ENCODE data around the gene MB. TPM values are rescaled to one million over a fixed set of nuclear protein-coding genes. Genes with fewer than 3 reads are reported as not detected.

MB gene
- total RNA-seq, 1 experiment from 2014 or later: 0.77 TPM

DNA sequence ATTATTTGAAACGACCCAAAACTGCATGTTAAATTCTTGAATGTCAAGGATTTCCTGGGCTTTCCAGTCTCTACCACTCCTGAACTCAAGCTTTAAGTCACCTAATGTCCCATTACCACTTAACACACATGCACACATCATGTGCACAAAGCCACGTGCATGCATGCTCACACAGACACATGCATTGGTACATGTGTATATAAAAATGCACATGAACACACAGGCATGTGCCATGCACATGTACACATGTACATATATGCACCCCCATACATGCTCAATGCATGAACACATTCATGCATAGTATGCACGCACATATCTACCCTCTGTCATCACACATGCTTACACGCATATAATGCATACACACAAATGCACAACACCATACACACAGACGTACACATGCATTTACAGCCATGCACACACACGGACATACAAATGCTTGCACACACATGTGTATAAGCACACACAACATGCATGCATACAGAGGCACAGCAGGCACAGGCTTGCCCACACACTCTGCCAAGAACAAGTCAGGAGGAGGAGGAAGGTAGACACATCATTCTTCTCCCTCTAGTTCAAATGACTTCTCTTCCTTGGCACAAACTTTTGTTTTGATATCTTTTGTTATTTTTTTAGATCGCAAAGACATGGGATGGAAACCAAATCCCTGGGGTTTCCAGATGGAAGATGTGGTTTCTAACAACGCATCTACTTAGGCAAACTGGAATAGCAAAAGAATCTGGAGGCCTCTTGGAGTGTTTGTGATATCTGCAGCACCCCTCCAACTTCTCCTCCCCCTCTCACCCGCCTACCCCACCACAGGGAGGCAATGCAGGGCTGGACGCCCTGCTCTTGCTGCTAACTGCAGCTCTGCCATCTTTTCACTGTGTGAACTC lies 51.9 kb downstream of the MB start:
- Histone ChIP-seq H3K4me1 (peaks cover 11% of the 10 kb centered on the region), H3K36me3 (ENCODE audit: control insufficient read depth, insufficient read depth, low read length) (no peaks in the 10 kb centered on the region), H3K9me3 (no peaks in the 10 kb centered on the region), H3K4me3 (ENCODE audit: low read depth, low read length) (no peak overlapping the region), H3K27me3 (replicated peaks; ENCODE audit: control insufficient read depth, insufficient read depth, low read length) (no peaks in the 10 kb centered on the region; the same call in 1 of the 2 replicates)
- H3K36me3 Mint-ChIP-seq (ENCODE audit: insufficient read depth, unreplicated experiment): no peaks in the 10 kb centered on the region
- no TSS peak for BruUV-seq (replicated peaks)
- DNase-seq: no peak
- intact Hi-C loops (cut with micrococcal nuclease; ENCODE audit: unreplicated experiment): no loop called here
- TF ChIP-seq, protein P1, sequence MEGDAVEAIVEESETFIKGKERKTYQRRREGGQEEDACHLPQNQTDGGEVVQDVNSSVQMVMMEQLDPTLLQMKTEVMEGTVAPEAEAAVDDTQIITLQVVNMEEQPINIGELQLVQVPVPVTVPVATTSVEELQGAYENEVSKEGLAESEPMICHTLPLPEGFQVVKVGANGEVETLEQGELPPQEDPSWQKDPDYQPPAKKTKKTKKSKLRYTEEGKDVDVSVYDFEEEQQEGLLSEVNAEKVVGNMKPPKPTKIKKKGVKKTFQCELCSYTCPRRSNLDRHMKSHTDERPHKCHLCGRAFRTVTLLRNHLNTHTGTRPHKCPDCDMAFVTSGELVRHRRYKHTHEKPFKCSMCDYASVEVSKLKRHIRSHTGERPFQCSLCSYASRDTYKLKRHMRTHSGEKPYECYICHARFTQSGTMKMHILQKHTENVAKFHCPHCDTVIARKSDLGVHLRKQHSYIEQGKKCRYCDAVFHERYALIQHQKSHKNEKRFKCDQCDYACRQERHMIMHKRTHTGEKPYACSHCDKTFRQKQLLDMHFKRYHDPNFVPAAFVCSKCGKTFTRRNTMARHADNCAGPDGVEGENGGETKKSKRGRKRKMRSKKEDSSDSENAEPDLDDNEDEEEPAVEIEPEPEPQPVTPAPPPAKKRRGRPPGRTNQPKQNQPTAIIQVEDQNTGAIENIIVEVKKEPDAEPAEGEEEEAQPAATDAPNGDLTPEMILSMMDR (IDR thresholded peaks at IDR 0.05; ENCODE audit: insufficient read depth in 1 of 2, low read depth in 1 of 2, low read length in 1 of 2, severe bottlenecking in 1 of 2, unreplicated experiment in 1 of 2): no peak
- no peaks in the 10 kb centered on the region for H3K9me3 Mint-ChIP-seq (ENCODE audit: unreplicated experiment)
- ChIA-PET CTCF (no interaction called here), POLR2A (no interaction called here)
- peaks cover 25% of the 10 kb centered on the region for H3K4me1 Mint-ChIP-seq (ENCODE audit: low read depth, unreplicated experiment)
- H3K27me3 Mint-ChIP-seq (ENCODE audit: insufficient read depth, unreplicated experiment): no peaks in the 10 kb centered on the region
- H3K4me3 Mint-ChIP-seq (ENCODE audit: unreplicated experiment): no peak overlapping the region
- H3K27ac Mint-ChIP-seq (ENCODE audit: unreplicated experiment): no peak overlapping the region

DNA sequence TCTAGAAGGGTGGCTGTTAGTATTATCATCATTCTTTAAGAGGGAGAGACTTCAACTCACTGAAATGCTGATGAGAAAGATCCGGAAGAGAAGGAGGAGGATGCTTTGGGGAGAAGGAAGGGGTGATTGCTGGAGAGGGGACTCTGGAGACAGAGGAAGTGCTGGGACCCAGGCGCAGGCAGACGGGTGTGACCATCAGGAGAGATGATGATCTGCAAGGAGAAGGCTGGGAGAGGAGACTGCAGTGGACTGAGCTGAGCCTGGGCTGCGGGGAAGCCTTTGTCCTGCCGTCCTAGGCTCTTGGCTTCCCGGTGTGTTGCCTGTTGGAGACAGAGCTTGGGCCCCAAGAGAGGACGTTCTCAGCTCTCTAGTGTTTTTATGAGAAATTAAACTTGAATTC lies 53.9 kb downstream of the MB start:
- ChIA-PET CTCF (no interaction called here), POLR2A (no interaction called here)
- Histone ChIP-seq H3K4me3 (ENCODE audit: low read depth, low read length) (no peak overlapping the region), H3K9me3 (no peaks in the 10 kb centered on the region), H3K36me3 (ENCODE audit: control insufficient read depth, insufficient read depth, low read length) (no peaks in the 10 kb centered on the region), H3K4me1 (peaks cover 11% of the 10 kb centered on the region), H3K27me3 (replicated peaks; ENCODE audit: control insufficient read depth, insufficient read depth, low read length) (no peaks in the 10 kb centered on the region; the same call in 1 of the 2 replicates)
- BruUV-seq (replicated peaks): no TSS peak
- Mint-ChIP-seq H3K36me3 (ENCODE audit: insufficient read depth, unreplicated experiment) (no peaks in the 10 kb centered on the region), H3K4me1 (ENCODE audit: low read depth, unreplicated experiment) (peaks cover 13% of the 10 kb centered on the region), H3K27ac (ENCODE audit: unreplicated experiment) (no peak overlapping the region), H3K4me3 (ENCODE audit: unreplicated experiment) (no peak overlapping the region), H3K9me3 (ENCODE audit: unreplicated experiment) (no peaks in the 10 kb centered on the region), H3K27me3 (ENCODE audit: insufficient read depth, unreplicated experiment) (no peaks in the 10 kb centered on the region)
- TF ChIP-seq, protein P1 (IDR thresholded peaks at IDR 0.05; ENCODE audit: insufficient read depth in 1 of 2, low read depth in 1 of 2, low read length in 1 of 2, severe bottlenecking in 1 of 2, unreplicated experiment in 1 of 2): no peak
- intact Hi-C loops (cut with micrococcal nuclease; ENCODE audit: unreplicated experiment): no loop called here
- DNase-seq: no peak

DNA sequence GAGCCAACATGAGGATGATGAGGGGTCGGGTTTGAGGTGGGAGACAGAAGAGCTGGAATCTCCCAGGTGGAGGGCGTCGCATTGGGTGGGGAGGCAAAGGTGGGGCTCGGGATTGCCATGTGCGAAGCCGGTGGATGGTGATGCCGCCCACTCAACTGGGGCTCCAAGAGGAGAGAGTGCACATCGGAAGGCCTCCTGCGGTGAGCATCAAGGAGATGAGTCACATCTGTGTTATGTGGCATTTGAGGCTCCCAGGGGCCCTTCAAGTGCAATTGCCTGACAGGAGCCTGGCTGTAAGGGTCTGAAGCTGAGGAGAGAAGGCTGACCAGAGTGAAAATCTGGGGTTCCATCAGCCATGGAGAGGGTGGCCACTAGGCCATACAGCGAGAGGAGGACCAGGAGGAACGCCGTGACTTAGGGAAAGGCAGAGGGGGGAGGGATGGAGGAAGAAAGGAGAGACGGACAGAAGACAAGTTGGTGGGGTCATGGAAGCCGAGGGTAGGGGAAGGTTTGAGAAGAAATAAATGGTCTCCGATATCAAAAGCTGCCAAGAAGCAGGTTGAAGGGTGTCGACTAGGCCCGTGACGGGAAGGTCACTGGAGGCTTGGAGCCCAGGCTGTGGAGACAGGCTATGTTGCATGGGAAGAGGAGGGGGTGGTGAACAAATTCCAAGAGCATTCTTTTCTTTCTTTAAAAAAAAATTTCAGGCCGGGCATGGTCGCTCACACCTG lies 55.2 kb downstream of the MB start:
- ChIA-PET CTCF (no interaction called here), POLR2A (no interaction called here)
- H3K27me3 ChIP-seq (replicated peaks; ENCODE audit: control insufficient read depth, insufficient read depth, low read length): no peaks in the 10 kb centered on the region; the same call in 1 of the 2 replicates
- BruUV-seq (replicated peaks): no TSS peak
- TF ChIP-seq, protein P1 (IDR thresholded peaks at IDR 0.05; ENCODE audit: insufficient read depth in 1 of 2, low read depth in 1 of 2, low read length in 1 of 2, severe bottlenecking in 1 of 2, unreplicated experiment in 1 of 2): no peak
- DNase-seq: peak in 1 of 2 experiments; percentile 61
- no peaks in the 10 kb centered on the region for H3K9me3 ChIP-seq
- H3K4me1 Mint-ChIP-seq (ENCODE audit: low read depth, unreplicated experiment): peaks cover 13% of the 10 kb centered on the region
- no peaks in the 10 kb centered on the region for H3K9me3 Mint-ChIP-seq (ENCODE audit: unreplicated experiment)
- H3K27ac Mint-ChIP-seq (ENCODE audit: unreplicated experiment): peak overlapping the region; percentile 79
- H3K36me3 ChIP-seq (ENCODE audit: control insufficient read depth, insufficient read depth, low read length): no peaks in the 10 kb centered on the region
- H3K36me3 Mint-ChIP-seq (ENCODE audit: insufficient read depth, unreplicated experiment): no peaks in the 10 kb centered on the region
- intact Hi-C loops (cut with micrococcal nuclease; ENCODE audit: unreplicated experiment): no loop called here
- no peak overlapping the region for H3K4me3 ChIP-seq (ENCODE audit: low read depth, low read length)
- H3K4me1 ChIP-seq: peaks cover 11% of the 10 kb centered on the region
- no peaks in the 10 kb centered on the region for H3K27me3 Mint-ChIP-seq (ENCODE audit: insufficient read depth, unreplicated experiment)
- peak overlapping the region; percentile 25 for H3K4me3 Mint-ChIP-seq (ENCODE audit: unreplicated experiment)

Data from Caco-2 (cell line).